ENCODE measurements around the gene LSAMP. TPM values are rescaled to one million over a fixed set of nuclear protein-coding genes. Genes with fewer than 3 reads are reported as not detected.

LSAMP gene
- total and polyA plus RNA-seq, 2 donors (not counting 3 experiments of a cell fraction or from before 2014, with no cell fraction given) = not detected

- Histone ChIP-seq H3K36me3 (ENCODE audit: control insufficient read depth in 2 of 2, extremely low read depth in 1 of 2, insufficient read depth in 2 of 2, low read length in 2 of 2) (no peaks in the 10 kb centered on the region), H3K79me2 (ENCODE audit: control insufficient read depth, insufficient read depth, low read length) (no peaks in the 10 kb centered on the region), H3K9me1 (replicated peaks; ENCODE audit: control insufficient read depth, extremely low read depth, insufficient read depth, low read length) (no peaks in the 10 kb centered on the region), H3K4me2 (ENCODE audit: insufficient read depth, low read length) (no peak overlapping the region), H4K20me1 (replicated peaks; ENCODE audit: control insufficient read depth, extremely low read depth, insufficient read depth, low read length) (no peaks in the 10 kb centered on the region), H3K4me3 (replicated peaks in 1 of 3; ENCODE audit: insufficient read depth in 1 of 3, low read depth in 1 of 3, low read length in 3 of 3) (no peak overlapping the region), H3K27ac (ENCODE audit: insufficient read depth, low read depth, low read length) (no peak overlapping the region), H3K9ac (replicated peaks; ENCODE audit: extremely low read depth, insufficient read depth, low read length) (no peak overlapping the region), H3K4me1 (ENCODE audit: control insufficient read depth, extremely low read depth, insufficient read depth, low read length) (no peaks in the 10 kb centered on the region), H3K9me3 (replicated peaks; ENCODE audit: control insufficient read depth, insufficient read depth, low read length) (no peaks in the 10 kb centered on the region), H3K27me3 (ENCODE audit: control insufficient read depth in 2 of 2, insufficient read depth in 2 of 2, low read length in 2 of 2) (no peaks in the 10 kb centered on the region), H2AFZ (ENCODE audit: low read depth, low read length) (no peak overlapping the region)
- no peak for TF ChIP-seq MYC (IDR thresholded peaks at IDR 0.05; ENCODE audit: low read depth, low read length)
- TF ChIP-seq FOS (IDR thresholded peaks at IDR 0.05; ENCODE audit: borderline replicate concordance, insufficient read depth, low read length) = no peak
- ChIA-PET POLR2A (no interaction called here), CTCF (no interaction called here)
- dilution Hi-C loops (cut with MboI; ENCODE audit: extremely low pct_ligation_motif_present, low sequenced_read_pairs) = no loop called here
- no TSS peak for BruUV-seq (replicated peaks)
- FAIRE-seq (no peak), DNase-seq (ENCODE audit: low read depth, low spot score) (no peak)
- intact Hi-C loops (cut with micrococcal nuclease) = no loop called here
Measured at GRCh38 chr3:116476691-116477090, 31.4 kb upstream of the LSAMP start.

DNA sequence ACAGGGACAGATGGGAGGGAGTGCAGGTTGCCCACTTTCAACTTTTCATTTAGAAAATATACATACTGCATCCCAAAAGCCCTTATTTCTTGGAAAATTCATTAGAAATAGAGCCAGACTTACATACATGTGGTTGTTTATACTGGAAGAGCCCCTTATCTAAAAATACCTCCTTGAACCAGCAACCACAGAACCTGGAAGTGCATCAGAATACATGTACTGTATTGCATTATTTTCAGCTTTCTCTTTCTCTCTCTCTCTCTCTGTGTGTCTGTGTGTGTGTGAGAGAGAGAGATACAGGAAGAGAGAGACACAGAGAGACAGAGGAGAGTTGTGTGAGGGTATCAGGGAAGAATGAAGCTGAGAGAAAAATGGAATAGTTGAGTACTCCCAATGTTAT is 29.5 kb upstream of the LSAMP start:
- Histone ChIP-seq H3K9ac (replicated peaks; ENCODE audit: extremely low read depth, insufficient read depth, low read length) (no peak overlapping the region), H3K27me3 (ENCODE audit: control insufficient read depth in 2 of 2, insufficient read depth in 2 of 2, low read length in 2 of 2) (no peaks in the 10 kb centered on the region), H3K36me3 (ENCODE audit: control insufficient read depth in 2 of 2, extremely low read depth in 1 of 2, insufficient read depth in 2 of 2, low read length in 2 of 2) (no peaks in the 10 kb centered on the region), H4K20me1 (replicated peaks; ENCODE audit: control insufficient read depth, extremely low read depth, insufficient read depth, low read length) (no peaks in the 10 kb centered on the region), H3K27ac (ENCODE audit: insufficient read depth, low read depth, low read length) (no peak overlapping the region), H3K4me1 (ENCODE audit: control insufficient read depth, extremely low read depth, insufficient read depth, low read length) (no peaks in the 10 kb centered on the region), H3K4me3 (replicated peaks in 1 of 3; ENCODE audit: insufficient read depth in 1 of 3, low read depth in 1 of 3, low read length in 3 of 3) (no peak overlapping the region), H2AFZ (ENCODE audit: low read depth, low read length) (no peak overlapping the region), H3K9me3 (replicated peaks; ENCODE audit: control insufficient read depth, insufficient read depth, low read length) (no peaks in the 10 kb centered on the region), H3K9me1 (replicated peaks; ENCODE audit: control insufficient read depth, extremely low read depth, insufficient read depth, low read length) (no peaks in the 10 kb centered on the region), H3K79me2 (ENCODE audit: control insufficient read depth, insufficient read depth, low read length) (no peaks in the 10 kb centered on the region), H3K4me2 (ENCODE audit: insufficient read depth, low read length) (no peak overlapping the region)
- TF ChIP-seq MAX (IDR thresholded peaks at IDR 0.05; ENCODE audit: insufficient read depth, insufficient read length) = no peak
- no peak for TF ChIP-seq EZH2 (IDR thresholded peaks at IDR 0.05; ENCODE audit: borderline replicate concordance, low read depth, low read length, severe bottlenecking)
- TF ChIP-seq GATA2 (IDR thresholded peaks at IDR 0.05; ENCODE audit: insufficient read depth, insufficient read length, low read depth, low read length) = no peak
- no peak for TF ChIP-seq JUN (IDR thresholded peaks at IDR 0.05; ENCODE audit: borderline replicate concordance, insufficient read depth, insufficient read length, low read depth)
- no peak for TF ChIP-seq POLR2A (IDR thresholded peaks at IDR 0.05; ENCODE audit: low read depth, low read length)
- TF ChIP-seq MYC (IDR thresholded peaks at IDR 0.05; ENCODE audit: low read depth, low read length) = no peak
- no peak for TF ChIP-seq POLR2AphosphoS5 (IDR thresholded peaks at IDR 0.05; ENCODE audit: insufficient read depth, low read depth, low read length)
- TF ChIP-seq CTCF (IDR thresholded peaks at IDR 0.05; ENCODE audit: extremely low read depth in 1 of 2, insufficient read depth in 1 of 2, low read depth in 1 of 2, low read length in 2 of 2) = no peak
- no peak for TF ChIP-seq FOS (IDR thresholded peaks at IDR 0.05; ENCODE audit: borderline replicate concordance, insufficient read depth, low read length)
- no peak for DNase-seq (ENCODE audit: low read depth, low spot score)
- no peak for FAIRE-seq
- dilution Hi-C loops (cut with MboI; ENCODE audit: extremely low pct_ligation_motif_present, low sequenced_read_pairs) = no loop called here
- BruUV-seq (replicated peaks) = no TSS peak
- ChIA-PET POLR2A (no interaction called here), CTCF (no interaction called here)
- intact Hi-C loops (cut with micrococcal nuclease) = no loop called here
